Erythroblast (primary cell): Measurements from ENCODE around the gene UBE4A.
A peak's percentile ranks its signal among the peaks of the same experiment; 100 is the strongest.

Experiments
- DNase-seq, 2 experiments: peaks; one replicate each; lab custom pipeline; 2025; lab: John Stamatoyannopoulos, UW
- GATA1 ChIP-seq: IDR thresholded peaks from 2 replicates; pipeline ENCODE4 v1.6.1; 2011; ENCODE audit warnings: low read depth, mild to moderate bottlenecking, control low read depth, low read length, moderate library complexity
- POLR2A ChIP-seq: IDR thresholded peaks from 2 replicates; pipeline ENCODE4 v1.6.1; 2011; ENCODE audit warnings: mild to moderate bottlenecking, low read length

The UBE4A gene

DNA sequence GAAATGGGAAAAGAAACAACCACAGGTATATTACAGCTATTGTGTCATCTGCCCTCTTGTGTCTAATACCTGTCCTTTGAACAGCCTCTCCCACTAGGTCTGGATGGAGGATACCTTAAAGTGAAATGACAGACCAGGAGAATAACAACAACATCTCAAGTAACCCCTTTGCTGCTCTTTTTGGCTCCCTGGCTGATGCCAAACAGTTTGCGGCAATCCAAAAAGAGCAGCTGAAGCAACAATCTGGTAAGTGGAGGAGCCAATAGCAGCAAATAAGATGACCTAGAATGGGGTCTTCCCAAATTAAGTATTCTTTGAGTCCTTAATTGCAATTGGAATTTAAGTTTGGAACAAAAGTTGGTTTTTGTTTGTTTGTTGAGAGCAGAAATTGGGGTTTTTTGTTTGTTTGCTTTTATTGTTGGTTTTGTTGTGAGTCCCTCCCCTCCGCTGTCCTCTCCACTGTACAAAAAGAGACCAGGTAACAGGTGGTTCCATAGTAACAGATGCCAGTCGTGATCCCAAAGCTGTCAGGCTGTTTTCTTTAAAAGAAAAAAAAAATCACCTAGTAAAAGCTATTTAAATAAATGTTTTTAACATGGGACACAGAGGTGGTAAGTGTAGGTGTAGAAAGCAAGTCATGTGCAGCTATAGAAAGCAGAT, 5.7 kb downstream of the UBE4A start:
- DNase-seq, result no peak
- TF ChIP-seq POLR2A (no peak), GATA1 (no peak)

- no peak for DNase-seq
- TF ChIP-seq POLR2A, result no peak
- no peak for TF ChIP-seq GATA1
Measured at GRCh38 chr11:118366287-118366686, 6.9 kb downstream of the UBE4A start.

DNA sequence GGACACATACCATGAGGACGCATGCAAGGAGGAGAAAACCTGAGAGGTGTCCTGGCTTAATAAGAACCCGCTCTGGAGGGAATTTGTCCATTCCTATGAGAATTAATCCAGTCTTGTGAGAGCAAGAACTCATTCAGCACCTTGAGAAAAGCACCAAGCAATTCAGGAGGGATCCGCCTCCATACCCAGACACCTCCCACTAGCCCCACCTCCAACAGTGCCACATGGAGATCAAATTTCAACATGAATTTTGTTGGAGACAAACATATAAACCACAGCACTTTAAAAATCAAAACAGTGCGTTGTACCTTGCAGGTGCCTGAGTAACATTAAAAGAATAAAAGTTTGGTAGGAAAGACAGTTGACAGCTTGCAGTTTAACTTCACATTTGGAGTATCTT, 11.4 kb downstream of the UBE4A start:
- no peak for DNase-seq
- no peak for TF ChIP-seq GATA1
- TF ChIP-seq POLR2A, result no peak

DNA sequence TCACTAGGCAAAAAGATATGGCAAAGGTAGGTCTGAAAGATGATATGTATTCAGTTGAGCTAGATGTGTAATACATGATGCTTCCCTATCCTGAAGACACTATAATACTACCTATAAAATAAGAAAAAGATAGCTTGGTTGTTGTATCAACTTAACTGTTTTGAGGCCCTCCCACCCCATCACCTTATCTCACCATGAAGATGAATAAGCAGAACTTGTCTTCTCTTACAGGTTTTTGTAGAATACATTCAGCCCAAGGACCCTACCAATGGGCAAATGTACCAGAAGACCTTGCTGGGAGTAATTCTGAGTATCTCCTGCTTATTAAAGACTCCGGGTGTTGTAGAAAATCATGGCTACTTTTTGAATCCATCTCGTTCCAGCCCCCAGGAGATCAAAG, 13.9 kb downstream of the UBE4A start:
- TF ChIP-seq GATA1, result no peak
- no peak for TF ChIP-seq POLR2A
- peak; percentile 49 to 56 for DNase-seq

DNA sequence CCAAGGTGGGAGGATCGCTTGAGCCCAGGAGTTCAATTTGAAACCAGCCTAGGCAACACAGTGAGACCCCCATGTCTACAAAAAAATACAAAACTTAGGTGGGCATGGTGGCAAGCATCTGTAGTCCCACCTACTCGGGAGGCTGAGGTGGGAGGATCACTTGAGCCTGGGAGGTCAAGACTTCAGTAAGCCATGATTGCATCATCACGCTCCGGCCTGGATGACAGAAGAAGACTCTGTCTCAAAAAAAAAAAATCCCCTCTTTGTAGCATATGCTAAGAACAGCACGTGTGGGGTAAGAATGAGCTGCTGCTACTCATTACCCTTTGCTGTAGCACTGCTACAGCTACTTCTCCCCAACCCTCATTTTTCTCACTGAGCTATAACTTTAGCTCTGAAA, 14.5 kb downstream of the UBE4A start:
- TF ChIP-seq POLR2A (no peak), GATA1 (no peak)
- no peak for DNase-seq

DNA sequence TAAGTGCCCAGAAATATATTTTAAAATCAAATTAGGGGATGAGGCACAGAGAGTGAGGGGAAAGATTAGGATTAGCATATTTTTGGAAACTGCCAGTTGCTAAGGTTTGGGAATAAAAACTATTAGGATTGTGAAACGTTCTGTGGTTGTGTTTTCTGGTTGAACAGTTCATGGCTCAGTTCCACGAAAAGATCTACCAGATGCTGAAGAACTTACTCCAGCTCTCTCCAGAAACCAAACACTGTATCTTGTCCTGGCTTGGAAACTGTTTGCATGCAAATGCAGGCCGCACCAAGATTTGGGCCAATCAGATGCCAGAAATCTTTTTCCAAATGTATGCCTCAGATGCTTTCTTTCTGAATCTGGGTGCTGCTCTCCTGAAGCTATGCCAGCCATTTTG, 15.3 kb downstream of the UBE4A start:
- TF ChIP-seq GATA1 (no peak), POLR2A (no peak)
- DNase-seq, result no peak

DNA sequence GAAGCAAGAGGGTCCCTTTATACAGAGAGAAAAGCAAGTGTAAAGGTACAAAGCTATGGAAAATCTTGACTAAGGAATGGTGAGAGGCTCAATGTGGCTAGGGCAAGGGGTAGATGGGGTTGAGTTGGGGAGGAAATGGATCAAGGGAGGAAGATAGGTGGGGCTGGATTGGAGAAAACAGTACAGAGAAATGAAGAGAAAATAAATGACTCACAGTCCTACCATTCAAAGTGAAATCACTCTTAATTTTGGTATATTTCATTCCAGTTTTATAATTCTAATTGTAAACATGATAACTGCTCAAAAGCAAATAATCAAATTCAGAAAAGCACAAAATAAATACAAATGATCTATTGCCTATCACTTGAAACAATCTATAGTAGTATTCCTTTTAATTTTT, 16.6 kb downstream of the UBE4A start:
- no peak for TF ChIP-seq POLR2A
- TF ChIP-seq GATA1, result no peak
- no peak for DNase-seq

- TF ChIP-seq POLR2A (no peak), GATA1 (no peak)
- no peak for DNase-seq
Measured at GRCh38 chr11:118379497-118379896, 20.1 kb downstream of the UBE4A start.

DNA sequence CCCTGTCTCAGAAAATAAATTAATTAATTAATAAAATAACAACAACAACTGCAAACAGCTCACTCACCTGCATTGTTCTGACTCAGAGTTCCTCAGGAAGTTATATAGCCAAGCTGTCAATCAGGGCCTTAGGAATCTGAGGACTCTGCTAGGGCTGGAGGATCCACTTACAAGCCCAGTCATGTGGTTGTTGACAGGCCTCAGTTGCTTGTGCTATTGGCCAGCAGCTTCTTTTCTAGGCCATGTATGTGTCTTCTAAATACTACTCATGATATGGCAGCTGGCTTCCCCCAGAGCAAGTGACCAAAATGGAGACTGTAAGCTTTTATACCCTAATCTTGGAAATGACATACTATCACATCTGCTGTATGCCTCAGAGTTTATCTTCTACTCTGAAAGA, 21.2 kb downstream of the UBE4A start:
- TF ChIP-seq GATA1 (no peak), POLR2A (no peak)
- no peak for DNase-seq

- TF ChIP-seq GATA1 (no peak), POLR2A (no peak)
- no peak for DNase-seq
Measured at GRCh38 chr11:118382954-118383353, 23.6 kb downstream of the UBE4A start.

DNA sequence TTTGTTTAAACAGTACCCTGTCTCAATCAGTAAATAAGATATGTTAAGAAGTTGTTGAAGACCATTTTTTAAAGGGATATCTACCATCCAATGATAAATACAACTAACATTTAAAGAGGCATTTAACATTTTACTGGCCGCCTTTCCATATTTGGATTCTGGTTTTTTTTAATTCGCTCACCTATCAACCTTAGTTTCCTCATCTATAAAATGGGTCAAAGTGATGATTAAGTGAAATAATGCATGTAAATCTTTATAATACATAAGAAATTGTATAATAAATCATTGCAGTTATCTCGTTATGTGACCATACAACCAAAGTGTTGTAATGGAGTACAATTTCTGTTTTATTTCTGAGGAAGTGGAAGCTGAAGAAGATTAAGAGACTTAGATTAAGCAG, 24.3 kb downstream of the UBE4A start:
- no peak for DNase-seq
- TF ChIP-seq POLR2A (no peak), GATA1 (no peak)

- TF ChIP-seq GATA1, result no peak
- TF ChIP-seq POLR2A, result no peak
- no peak for DNase-seq
Measured at GRCh38 chr11:118396097-118396501, 36.7 kb downstream of the UBE4A start.

GRCh38 chr11:118397448-118397847, 38.0 kb downstream of the UBE4A start:
- TF ChIP-seq POLR2A (no peak), GATA1 (no peak)

GRCh38 chr11:118398791-118399559, 39.6 kb downstream of the UBE4A start:
- DNase-seq, result peak; percentile 23 to 29
- TF ChIP-seq POLR2A, result no peak
- TF ChIP-seq GATA1, result no peak

More at GRCh38 chr11:118397448-118397847, 38.0 kb downstream of the UBE4A start:
- no peak for DNase-seq

DNA sequence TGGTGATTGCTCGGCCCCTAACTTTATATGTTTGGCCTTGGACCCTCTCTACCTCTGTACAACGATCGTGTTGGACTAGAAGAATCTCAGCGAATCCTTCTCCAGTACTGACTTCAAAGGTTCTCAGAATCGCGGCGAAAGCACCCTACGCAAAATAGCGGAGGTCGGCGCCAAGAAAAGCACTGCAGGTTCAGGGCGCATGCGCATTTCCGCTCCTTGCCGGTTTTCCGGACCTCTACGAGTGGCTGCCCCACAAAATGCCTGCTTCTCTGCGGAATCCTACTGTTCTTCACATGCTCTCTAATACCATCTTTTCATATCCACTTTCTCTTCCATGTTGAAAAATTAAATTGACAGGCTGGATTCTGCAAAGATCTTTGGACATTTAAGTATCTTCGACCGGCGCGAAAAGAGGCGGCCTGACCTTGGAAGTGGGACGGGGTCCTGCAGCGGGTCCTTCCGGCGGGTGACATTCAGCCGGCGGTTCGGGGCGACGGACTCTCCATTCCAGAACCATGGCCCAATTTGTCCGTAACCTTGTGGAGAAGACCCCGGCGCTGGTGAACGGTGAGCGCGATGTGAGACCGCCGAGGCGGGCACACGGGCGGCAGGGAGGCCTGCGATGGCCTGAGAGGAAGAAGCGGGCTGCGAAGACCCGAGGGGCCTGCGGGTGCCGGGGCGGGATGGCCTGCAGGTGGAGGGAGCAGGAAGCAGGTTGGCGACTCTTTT, 41.9 kb downstream of the UBE4A start, which contains the start of gene ATP5MG:
ATP5MG (plus strand) TSS at position 456 of the 729 bp plus-strand sequence; CDS start at position 516, 60 bp downstream.
- TF ChIP-seq GATA1, result no peak
- peak; percentile 71 for TF ChIP-seq POLR2A
- peak; percentile 93 to 96 for DNase-seq
